Measurements from ENCODE around the gene PLA2G6.

The PLA2G6 gene

GRCh38 chr22:38211556-38211955 is 29.9 kb upstream of the PLA2G6 start:
- TF ChIP-seq CTCF (IDR thresholded peaks at IDR 0.05; ENCODE audit: low read depth, low read length) = no peak
- DNase-seq (ENCODE audit: extremely low read depth, low read depth) = no peak

- no peak for TF ChIP-seq CTCF (IDR thresholded peaks at IDR 0.05; ENCODE audit: low read depth, low read length)
- no peak for DNase-seq (ENCODE audit: extremely low read depth, low read depth)
Observed at GRCh38 chr22:38208551-38208968, 26.9 kb upstream of the PLA2G6 start.

GRCh38 chr22:38207898-38208432 is 26.3 kb upstream of the PLA2G6 start:
- no peak for TF ChIP-seq CTCF (IDR thresholded peaks at IDR 0.05; ENCODE audit: low read depth, low read length)
- DNase-seq (ENCODE audit: extremely low read depth, low read depth) = no peak

DNA sequence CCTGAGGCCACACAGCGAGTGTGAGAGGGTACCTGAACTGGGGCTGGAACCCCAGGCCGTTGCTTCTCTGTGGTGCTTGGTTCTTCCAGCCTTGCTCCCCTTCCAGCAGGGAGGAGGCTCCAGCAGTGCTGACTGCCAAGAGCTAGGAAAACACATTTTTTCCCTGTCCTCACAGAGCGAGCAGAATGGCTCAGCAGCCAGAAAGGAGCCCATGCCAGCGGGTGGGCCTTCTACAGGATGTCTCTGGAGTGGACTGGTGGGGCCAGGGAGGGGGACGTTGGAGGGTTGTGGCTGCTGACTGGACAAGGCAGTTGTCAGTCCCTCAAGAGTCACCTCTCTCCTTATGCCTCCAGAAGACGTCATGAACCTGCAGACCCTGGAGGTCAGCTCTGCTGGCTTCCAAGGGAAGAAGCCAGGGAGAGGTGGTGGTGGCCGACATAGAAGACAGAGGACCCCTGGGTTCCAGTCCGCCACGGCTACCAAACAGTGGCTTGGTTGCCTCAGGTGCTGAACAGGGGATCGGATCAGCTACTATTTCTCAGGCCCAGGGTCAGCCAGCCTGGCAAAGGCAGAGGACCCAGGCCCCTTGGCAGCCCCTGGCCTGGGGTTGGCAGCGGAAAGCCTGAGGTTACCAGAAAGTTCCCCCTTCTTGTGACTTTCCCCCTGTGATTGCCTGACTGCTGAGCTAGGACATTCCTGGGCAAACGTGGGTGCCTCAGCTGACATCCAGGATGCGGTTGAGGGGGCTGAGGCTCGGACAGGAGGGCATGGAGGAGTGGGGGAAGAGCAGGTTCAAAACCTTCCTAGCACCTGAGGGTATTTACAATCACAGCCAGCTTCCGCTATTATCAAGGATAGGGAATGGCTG is 23.9 kb upstream of the PLA2G6 start:
- TF ChIP-seq CTCF (IDR thresholded peaks at IDR 0.05; ENCODE audit: low read depth, low read length) = no peak
- peak; percentile 68 for DNase-seq (ENCODE audit: extremely low read depth, low read depth)

DNA sequence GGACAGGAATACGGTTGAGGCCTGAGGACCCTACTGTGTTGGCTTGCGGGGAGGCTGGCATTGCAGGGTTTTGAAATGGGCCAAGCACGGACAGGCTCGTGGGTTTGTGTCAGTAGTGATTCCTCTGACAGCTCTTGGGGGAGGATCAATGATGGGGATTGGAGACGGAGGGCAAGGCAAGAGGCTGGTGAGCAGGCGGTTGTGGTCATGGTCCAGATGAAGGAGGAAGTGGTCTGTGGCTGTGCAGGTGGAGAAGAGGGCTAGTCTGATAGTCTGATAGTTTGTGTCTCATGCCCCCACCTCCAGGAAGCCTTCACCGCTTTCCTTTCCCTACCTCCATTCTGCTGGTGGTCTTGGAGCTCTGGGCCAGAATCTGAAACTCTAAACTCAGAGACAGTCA is 23.2 kb upstream of the PLA2G6 start:
- no peak for DNase-seq (ENCODE audit: extremely low read depth, low read depth)
- TF ChIP-seq CTCF (IDR thresholded peaks at IDR 0.05; ENCODE audit: low read depth, low read length) = no peak

GRCh38 chr22:38203855-38204514 is 22.4 kb upstream of the PLA2G6 start:
- DNase-seq (ENCODE audit: extremely low read depth, low read depth) = no peak
- no peak for TF ChIP-seq CTCF (IDR thresholded peaks at IDR 0.05; ENCODE audit: low read depth, low read length)

Data from AG09319 (cell line).